A549 (cell line): ENCODE results near the gene MAML2.

Source experiments
- BHLHE40 ChIP-seq: IDR thresholded peaks from 2 replicates; pipeline ENCODE4 v1.6.1; 2012; ENCODE audit warnings: low read depth, low read length, inconsistent platforms
- CEBPB ChIP-seq, 2 experiments: fragments of >200 bp in 1 of 2; sonication (Bioruptor Twin) in 1 of 2; formaldehyde crosslinking in 1 of 2; IDR thresholded peaks; 2 replicates each; pipeline ENCODE4 v1.6.1; 2012 to 2016
- CTCF ChIP-seq: fragments of >200 bp; sonication (Bioruptor Twin); formaldehyde crosslinking; IDR thresholded peaks from 3 replicates; pipeline ENCODE4 v1.5.1; 2016
- ELK1 ChIP-seq: fragments of 150-350 bp; IDR thresholded peaks from 2 replicates; pipeline ENCODE4 v1.6.1; 2014; ENCODE audit warnings: low read depth, mild to moderate bottlenecking, low read length
- EP300 ChIP-seq, 2 experiments: fragments of >200 bp; sonication (Bioruptor Twin); formaldehyde crosslinking; IDR thresholded peaks; 2 replicates in 1 of 2; 3 replicates in 1 of 2; pipeline ENCODE4 v1.6.1; 2016 to 2017
- JUN ChIP-seq, 2 experiments: fragments of >200 bp; sonication (Bioruptor Twin); formaldehyde crosslinking; IDR thresholded peaks; 2 replicates in 1 of 2; 3 replicates in 1 of 2; pipeline ENCODE4 v1.6.1; 2016 to 2017
- MYC ChIP-seq: IDR thresholded peaks from 2 replicates; pipeline ENCODE4 v1.6.1; 2012; ENCODE audit warnings: mild to moderate bottlenecking, inconsistent platforms, low read length, improper control_type of control experiment, borderline replicate concordance
- POLR2A ChIP-seq: IDR thresholded peaks from 2 replicates; pipeline ENCODE4 v1.6.1; 2012; ENCODE audit warnings: mild to moderate bottlenecking, low read length
- POLR2AphosphoS2 ChIP-seq: conservative IDR thresholded peaks from 2 replicates; pipeline ENCODE4 v1.6.1; 2012; ENCODE audit warnings: low read length, improper control_type of control experiment, inconsistent platforms
- REST ChIP-seq: fragments of 200-600 bp; sonication (generic); IDR thresholded peaks from 2 replicates; pipeline ENCODE4 v1.6.1; 2016; ENCODE audit warnings: antibody characterized with exemption, mild to moderate bottlenecking, moderate library complexity
- RFX5 ChIP-seq: fragments of 450-650 bp; IDR thresholded peaks from 2 replicates; pipeline ENCODE4 v1.7.1; 2014; ENCODE audit warnings: antibody characterized with exemption, mild to moderate bottlenecking, moderate library complexity
- SMC3 ChIP-seq: fragments of >200 bp; sonication (Bioruptor Twin); formaldehyde crosslinking; IDR thresholded peaks from 3 replicates; pipeline ENCODE4 v1.6.1; 2018; ENCODE audit warnings: inconsistent platforms

- TF ChIP-seq JUN (IDR thresholded peaks at IDR 0.05) (no peak), EP300 (IDR thresholded peaks at IDR 0.05) (no peak), REST (no peak), ELK1 (no peak), SMC3 (no peak), RFX5 (no peak), MYC (no peak), CTCF (no peak), BHLHE40 (no peak), POLR2A (no peak), POLR2AphosphoS2 (no peak), CEBPB (IDR thresholded peaks at IDR 0.05) (no peak)
Measured at GRCh38 chr11:96314326-96315020, 28.5 kb downstream of the MAML2 start.
